ENCODE results near the gene TMEM201.

GRCh38 chr1:9600861-9601834 lies 12.4 kb downstream of the TMEM201 start:
- TF ChIP-seq CTCF (IDR thresholded peaks at IDR 0.05) (no peak), POLR2A (IDR thresholded peaks at IDR 0.05) (no peak)

Data from Peyer's patch (tissue), 4 donors.